K562 treated with DMSO at 1 percent for 4 hours (cell line): ENCODE data around the gene CTU2. TPM values are rescaled to one million over a fixed set of nuclear protein-coding genes. Genes with fewer than 3 reads are reported as not detected.

Experiments used
- total RNA-seq: library from RNA; unstranded; fragments of 300-600 nt; gene quantifications from 2 replicates; pipeline ENCODE4 v1.2.3, GENCODE V29; 2022; ENCODE audit not compliant: insufficient read depth

The CTU2 gene
- total RNA-seq: 31.2 and 36.6 TPM in 2 replicates

GRCh38 chr16:88706229-88706964 lies at the start of gene CTU2, which contains the start of gene RNF166:
Gene CTU2, plus strand, starts transcription at chr16:88706503. Its CDS starts 28 bp downstream, at chr16:88706531.
Gene RNF166, minus strand, starts transcription at chr16:88706408. Its CDS starts 83 bp downstream, at chr16:88706325.

GRCh38 chr16:88662843-88663606 lies 43.3 kb upstream of the CTU2 start, which contains the start of gene MVD:
Gene MVD, minus strand, starts transcription at chr16:88663091. Its CDS starts 11 bp downstream, at chr16:88663080.

GRCh38 chr16:88686439-88687253 lies 19.7 kb upstream of the CTU2 start, which contains the start of gene SNAI3:
Gene SNAI3, minus strand, starts transcription at chr16:88686507. Its CDS starts 101 bp downstream, at chr16:88686406.

Other genes starting within 250 kb of the CTU2 start
- 47.3 and 54.5 TPM in 2 replicates for gene ZC3H18, start 136.1 kb upstream of the CTU2 start, total RNA-seq
- gene IL17C, start 67.9 kb upstream of the CTU2 start, total RNA-seq: not detected in 2 replicates
- 618 and 683 TPM in 2 replicates for gene CYBA, start 55.5 kb upstream of the CTU2 start, total RNA-seq
- gene MVD, start 43.4 kb upstream of the CTU2 start, total RNA-seq: 88.8 and 102 TPM in 2 replicates
- 1.8 TPM in 1 of 2 replicates, not detected in the other for gene SNAI3, start 20.0 kb upstream of the CTU2 start, total RNA-seq
- 51.2 and 58.8 TPM in 2 replicates for gene RNF166, start 95 bp upstream of the CTU2 start, total RNA-seq
- 237 and 289 TPM in 2 replicates for gene PIEZO1, start 78.7 kb downstream of the CTU2 start, total RNA-seq
- gene CDT1, start 97.3 kb downstream of the CTU2 start, total RNA-seq: 235 and 248 TPM in 2 replicates
- 276 and 300 TPM in 2 replicates for gene APRT, start 105.4 kb downstream of the CTU2 start, total RNA-seq
- 10.0 and 10.5 TPM in 2 replicates for gene GALNS, start 150.4 kb downstream of the CTU2 start, total RNA-seq
- gene TRAPPC2L, start 150.6 kb downstream of the CTU2 start, total RNA-seq: 48.4 and 59.9 TPM in 2 replicates
- 1.9 TPM in 1 of 2 replicates, not detected in the other for gene PABPN1L, start 160.2 kb downstream of the CTU2 start, total RNA-seq